HG03442 (cell line): ENCODE measurements around the gene PRPS1L1.

Experiments used
- ATAC-seq: cut with Tn5 transposase; IDR thresholded peaks from one replicate; pipeline ENCODE4 v1.9.1; 2021; ENCODE audit warnings: mild to moderate bottlenecking, moderate library complexity; ENCODE audit not compliant: unreplicated experiment

The PRPS1L1 gene

GRCh38 chr7:18027628-18028027, at the start of gene PRPS1L1:
TSS of gene PRPS1L1 (minus strand) at chr7:18027846.
- ATAC-seq, result no peak

- no peak for ATAC-seq
Measured at GRCh38 chr7:18076461-18076860, 48.8 kb upstream of the PRPS1L1 start.

- ATAC-seq, result no peak
Measured at GRCh38 chr7:18068745-18069144, 41.1 kb upstream of the PRPS1L1 start.

- ATAC-seq, result peak; percentile 64
Measured at GRCh38 chr7:18064242-18064838, 36.7 kb upstream of the PRPS1L1 start.

GRCh38 chr7:18063149-18063901, 35.7 kb upstream of the PRPS1L1 start:
- no peak for ATAC-seq

GRCh38 chr7:18059171-18059570, 31.5 kb upstream of the PRPS1L1 start:
- no peak for ATAC-seq

GRCh38 chr7:18053941-18054340, 26.3 kb upstream of the PRPS1L1 start:
- no peak for ATAC-seq

GRCh38 chr7:18053177-18053928, 25.7 kb upstream of the PRPS1L1 start:
- ATAC-seq, result no peak

- no peak for ATAC-seq
Measured at GRCh38 chr7:18049262-18049661, 21.6 kb upstream of the PRPS1L1 start.

GRCh38 chr7:18046601-18047000, 19.0 kb upstream of the PRPS1L1 start:
- no peak for ATAC-seq

- ATAC-seq, result no peak
Measured at GRCh38 chr7:18045171-18045570, 17.5 kb upstream of the PRPS1L1 start.

GRCh38 chr7:18041191-18041590, 13.5 kb upstream of the PRPS1L1 start:
- ATAC-seq, result no peak

GRCh38 chr7:18040196-18040595, 12.6 kb upstream of the PRPS1L1 start:
- ATAC-seq, result no peak

GRCh38 chr7:18038382-18038781, 10.7 kb upstream of the PRPS1L1 start:
- ATAC-seq, result no peak

GRCh38 chr7:18037609-18038008, 10.0 kb upstream of the PRPS1L1 start:
- no peak for ATAC-seq

- ATAC-seq, result no peak
Measured at GRCh38 chr7:18036783-18037182, 9.1 kb upstream of the PRPS1L1 start.

GRCh38 chr7:18030758-18031157, 3.1 kb upstream of the PRPS1L1 start:
- ATAC-seq, result no peak

GRCh38 chr7:18020138-18020715, 7.4 kb downstream of the PRPS1L1 start:
- no peak for ATAC-seq

GRCh38 chr7:18019555-18019954, 8.1 kb downstream of the PRPS1L1 start:
- ATAC-seq, result no peak

- no peak for ATAC-seq
Measured at GRCh38 chr7:18018296-18019215, 9.1 kb downstream of the PRPS1L1 start.
